CD4-positive, alpha-beta memory T cell (primary cell): ENCODE measurements around the gene MCL1. TPM values are rescaled to one million over a fixed set of nuclear protein-coding genes. Genes with fewer than 3 reads are reported as not detected.
A peak's percentile ranks its signal among the peaks of the same experiment; 100 is the strongest.

Experiments used
- CTCF ChIA-PET: fragments of 350-600 bp; sonication (Branson Sonifier 250); formaldehyde crosslinking; loops from one replicate; lab custom pipeline; 2021; ENCODE audit warnings: inconsistent platforms; ENCODE audit not compliant: partially characterized antibody; lab: Charles Lee
- POLR2A ChIA-PET: fragments of 350-600 bp; sonication (Branson Sonifier 250); formaldehyde crosslinking; loops from one replicate; lab custom pipeline; 2021; ENCODE audit not compliant: partially characterized antibody; lab: Charles Lee
- DNase-seq, 5 donors: peaks; one replicate each; pipeline versions ENCODE4 v3.0.0 to v3.0.0-alpha.2; 2020 to 2022; ENCODE audit warnings: mixed read lengths in 1 of 5
- H3K27ac ChIP-seq: one replicate; pipeline ENCODE4 v1.7.0; 2013; ENCODE audit warnings: low read depth, low read length
- H3K27me3 ChIP-seq: 2 replicates; pipeline ENCODE4 v1.7.0; 2013; ENCODE audit warnings: mild to moderate bottlenecking, low read length, moderate library complexity; ENCODE audit not compliant: insufficient read depth
- H3K36me3 ChIP-seq: 2 replicates; pipeline ENCODE4 v1.7.0; 2013; ENCODE audit warnings: mild to moderate bottlenecking, low read length, moderate library complexity; ENCODE audit not compliant: insufficient read depth
- H3K4me1 ChIP-seq: 2 replicates; pipeline ENCODE4 v1.7.0; 2013; ENCODE audit warnings: mild to moderate bottlenecking, low read length, moderate library complexity; ENCODE audit not compliant: insufficient read depth
- H3K4me3 ChIP-seq, 2 donors: one replicate each; pipeline ENCODE4 v1.7.0; 2013; ENCODE audit warnings: low read length in 2 of 2, mild to moderate bottlenecking in 1 of 2
- H3K9me3 ChIP-seq, 2 donors: one replicate each; pipeline ENCODE4 v1.7.0; 2013; ENCODE audit warnings: low read length in 2 of 2, control low read depth in 1 of 2; ENCODE audit not compliant: control insufficient read depth in 1 of 2
- H3K27ac Mint-ChIP-seq, 7 donors: one replicate each; pipeline ENCODE4 v1.8.0; 2020 to 2021; ENCODE audit warnings: mixed read lengths in 7 of 7, mild to moderate bottlenecking in 6 of 7, inconsistent platforms in 3 of 7, moderate library complexity in 3 of 7
- H3K27me3 Mint-ChIP-seq, 2 donors: one replicate each; pipeline ENCODE4 v1.8.0; 2020 to 2021; ENCODE audit warnings: mixed read lengths in 2 of 2
- H3K36me3 Mint-ChIP-seq, 2 donors: one replicate each; pipeline ENCODE4 v1.8.0; 2020 to 2021; ENCODE audit warnings: mixed read lengths in 2 of 2, inconsistent platforms in 1 of 2, mild to moderate bottlenecking in 1 of 2
- H3K4me1 Mint-ChIP-seq, 4 donors: one replicate each; pipeline ENCODE4 v1.8.0; 2020 to 2021; ENCODE audit warnings: mixed read lengths in 4 of 4, mild to moderate bottlenecking in 1 of 4
- H3K4me3 Mint-ChIP-seq, 8 donors: one replicate each; pipeline ENCODE4 v1.8.0; 2020 to 2021; ENCODE audit warnings: mixed read lengths in 8 of 8, mild to moderate bottlenecking in 7 of 8, moderate library complexity in 6 of 8, inconsistent platforms in 3 of 8
- H3K9me3 Mint-ChIP-seq, 8 donors: one replicate each; pipeline ENCODE4 v1.8.0; 2020 to 2021; ENCODE audit warnings: mixed read lengths in 8 of 8, mild to moderate bottlenecking in 5 of 8, inconsistent platforms in 3 of 8, moderate library complexity in 1 of 8
- intact Hi-C: fragments of 100-400 bp; cut with micrococcal nuclease; formaldehyde crosslinking; loops from one replicate; pipeline ENCODE4 v1.15.1; 2023
- polyA plus RNA-seq, 2 donors: library from polyadenylated mRNA; unstranded; fragments of 300-500 nt; fragmentation: Illumina TruSeq; gene quantifications; one replicate each; pipeline ENCODE4 v1.2.3, GENCODE V29; 2021
- total RNA-seq, 2 experiments: library from RNA; stranded (reverse); gene quantifications; one replicate each; pipeline ENCODE4 v1.2.3, GENCODE V29; 2021

The MCL1 gene
- total and polyA plus RNA-seq, 4 experiments from 2014 or later: 116 to 331 (median 261) TPM

DNA sequence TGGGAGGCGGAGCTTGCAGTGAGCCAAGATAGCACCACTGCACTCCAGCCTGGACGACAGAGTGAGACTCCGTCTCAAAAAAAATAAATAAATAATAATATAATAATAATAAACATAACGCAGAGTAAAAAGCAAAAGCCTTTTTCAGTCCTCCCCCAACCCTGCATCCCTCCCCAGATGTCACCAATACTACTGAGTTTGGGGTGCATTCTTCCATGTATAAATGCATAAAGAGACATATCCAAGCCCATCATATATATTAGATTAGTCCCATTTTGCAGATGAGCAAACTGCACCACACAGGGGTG is 31.1 kb downstream of the MCL1 start:
- POLR2A ChIA-PET: interaction anchor here (0.9 to 2.5 kb wide), 4 partner anchors 12 to 81 kb away, joined by 3 to 11 read pairs (median 4); partner anchors contain the start of gene ENSA
- intact Hi-C loops: no loop called here
- CTCF ChIA-PET: interaction anchor here (0.9 to 1.7 kb wide), 3 partner anchors 11 to 15 kb away, joined by 4 to 9 read pairs (median 4); no protein-coding TSS in a partner anchor
- Mint-ChIP-seq H3K36me3 (no peaks in the 10 kb centered on the region), H3K4me1 (peaks cover 13 to 25% (median 15%) of the 10 kb centered on the region in 4 donors), H3K4me3 (peak overlapping the region; percentile 80 to 85 (median 82)), H3K27me3 (peaks cover 14 to 15% of the 10 kb centered on the region in 2 donors), H3K27ac (peak overlapping the region in 3 of 7 donors; percentile 25 to 61 (median 59)), H3K9me3 (no peaks in the 10 kb centered on the region)
- peak in 1 of 5 donors; percentile 5 for DNase-seq
- Histone ChIP-seq H3K4me1 (peaks cover 23% of the 10 kb centered on the region), H3K27me3 (no peaks in the 10 kb centered on the region), H3K27ac (no peak overlapping the region), H3K4me3 (peak overlapping the region; percentile 33 to 47), H3K9me3 (no peaks in the 10 kb centered on the region), H3K36me3 (no peaks in the 10 kb centered on the region)

DNA sequence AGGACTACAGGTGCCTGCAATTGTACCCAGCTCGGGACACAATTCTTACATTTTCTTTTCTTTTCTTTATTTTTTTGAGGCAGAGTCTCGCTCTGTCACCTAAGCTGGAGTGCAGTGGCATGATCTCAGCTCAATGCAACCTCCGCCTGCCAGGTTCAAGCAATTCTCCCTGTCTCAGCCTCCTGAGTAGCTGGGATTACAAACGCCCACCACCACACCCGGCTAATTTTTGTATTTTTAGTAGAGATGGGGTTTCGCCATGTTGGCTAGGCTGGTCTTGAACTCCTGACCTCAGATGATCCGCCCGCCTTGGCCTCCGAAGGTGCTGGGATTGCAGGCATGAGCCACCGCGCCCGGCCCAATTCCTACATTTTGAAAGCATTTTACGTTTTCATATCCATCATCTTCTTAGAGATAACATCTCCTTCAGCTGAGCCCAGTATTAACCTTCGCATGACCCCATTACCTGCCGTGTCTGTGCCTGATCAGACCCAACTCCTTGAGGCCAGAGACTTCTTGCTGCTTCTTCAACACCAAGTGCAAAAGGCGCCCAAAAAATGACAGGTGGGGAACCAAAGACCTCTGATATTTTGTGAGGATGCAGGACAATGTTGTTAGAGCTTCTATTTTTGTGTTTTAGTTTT is 33.0 kb downstream of the MCL1 start:
- Mint-ChIP-seq H3K27me3 (peaks cover 14 to 18% of the 10 kb centered on the region in 2 donors), H3K27ac (no peak overlapping the region), H3K36me3 (no peaks in the 10 kb centered on the region), H3K4me1 (peaks cover 9 to 11% (median 11%) of the 10 kb centered on the region in 4 donors), H3K4me3 (peak overlapping the region in 1 of 8 donors; percentile 7), H3K9me3 (no peaks in the 10 kb centered on the region)
- ChIA-PET CTCF (no interaction called here), POLR2A (interaction anchor here (0.9 kb wide), 1 partner anchor 14 kb away, joined by 3 read pairs; no protein-coding TSS in a partner anchor)
- no peak for DNase-seq
- Histone ChIP-seq H3K27me3 (no peaks in the 10 kb centered on the region), H3K4me3 (no peak overlapping the region), H3K36me3 (no peaks in the 10 kb centered on the region), H3K9me3 (no peaks in the 10 kb centered on the region), H3K27ac (no peak overlapping the region), H3K4me1 (peaks cover 16% of the 10 kb centered on the region)
- intact Hi-C loops: no loop called here

DNA sequence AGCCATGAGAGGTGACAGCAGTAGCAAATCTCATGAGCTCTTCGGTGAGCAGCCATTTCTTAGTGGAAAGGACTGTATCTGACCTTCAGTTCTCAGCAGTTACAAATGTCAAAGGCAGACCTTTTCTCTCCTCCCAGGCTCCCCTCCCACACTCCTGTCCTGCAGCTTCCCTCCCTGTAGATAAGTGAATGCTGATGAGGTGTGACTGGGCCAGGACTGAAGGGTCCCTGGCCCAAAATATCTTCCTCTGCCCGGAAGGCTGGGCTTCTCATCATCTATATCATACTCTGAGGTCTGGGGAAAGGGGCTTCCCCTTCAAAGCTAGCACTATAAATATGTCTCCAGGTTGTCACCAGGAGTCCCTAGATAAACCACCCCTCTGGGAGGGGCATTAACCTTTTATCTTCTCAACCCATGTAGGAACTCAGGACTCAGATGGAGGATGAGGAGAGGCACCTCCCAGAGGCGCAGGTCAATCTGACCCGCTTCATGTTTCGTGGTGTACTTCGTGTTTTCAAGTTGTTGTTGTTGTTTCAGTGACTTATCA is 33.9 kb downstream of the MCL1 start:
- no peaks in the 10 kb centered on the region for H3K36me3 Mint-ChIP-seq
- CTCF ChIA-PET: interaction anchor here (0.6 kb wide), 1 partner anchor 19 kb away, joined by 3 read pairs; no protein-coding TSS in a partner anchor
- peaks cover 14 to 18% of the 10 kb centered on the region in 2 donors for H3K27me3 Mint-ChIP-seq

DNA sequence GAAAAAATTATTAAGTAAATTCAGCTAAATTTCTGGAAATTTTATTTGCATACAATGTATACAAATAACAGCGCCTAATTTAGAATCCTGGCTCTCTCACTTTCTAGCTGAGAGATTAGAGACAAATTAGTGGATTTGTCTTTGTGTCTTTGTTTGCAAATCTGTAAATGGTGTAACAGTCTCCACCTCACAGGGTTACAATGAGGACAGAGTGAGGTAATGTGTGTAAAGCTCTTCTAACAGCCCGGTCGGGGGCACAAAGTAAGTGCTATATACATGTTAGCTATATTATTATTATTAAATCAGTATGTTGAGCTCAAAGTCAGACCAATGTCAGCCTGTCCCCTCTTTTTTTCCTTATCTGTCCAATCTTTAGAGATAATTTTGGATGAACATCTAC is 35.2 kb downstream of the MCL1 start:
- no peak for DNase-seq
- Histone ChIP-seq H3K36me3 (no peaks in the 10 kb centered on the region), H3K27me3 (no peaks in the 10 kb centered on the region), H3K4me3 (no peak overlapping the region), H3K27ac (no peak overlapping the region), H3K4me1 (peaks cover 5% of the 10 kb centered on the region), H3K9me3 (no peaks in the 10 kb centered on the region)
- Mint-ChIP-seq H3K4me1 (peaks cover 4 to 5% (median 4%) of the 10 kb centered on the region in 4 donors), H3K4me3 (no peak overlapping the region), H3K27me3 (peaks cover 11 to 18% of the 10 kb centered on the region in 2 donors), H3K9me3 (no peaks in the 10 kb centered on the region), H3K27ac (no peak overlapping the region), H3K36me3 (no peaks in the 10 kb centered on the region)
- ChIA-PET POLR2A (no interaction called here), CTCF (no interaction called here)
- intact Hi-C loops: no loop called here

More for the DNA sequence above, 33.9 kb downstream of the MCL1 start:
- Histone ChIP-seq H3K4me1 (peaks cover 7% of the 10 kb centered on the region), H3K27me3 (no peaks in the 10 kb centered on the region), H3K9me3 (no peaks in the 10 kb centered on the region), H3K4me3 (no peak overlapping the region), H3K36me3 (no peaks in the 10 kb centered on the region), H3K27ac (no peak overlapping the region)
- POLR2A ChIA-PET: interaction anchor here (0.9 kb wide), 1 partner anchor 15 kb away, joined by 3 read pairs; no protein-coding TSS in a partner anchor
- intact Hi-C loops: no loop called here
- Mint-ChIP-seq H3K4me3 (no peak overlapping the region), H3K9me3 (no peaks in the 10 kb centered on the region), H3K27ac (peak overlapping the region in 1 of 7 donors; percentile 23), H3K4me1 (peaks cover 4 to 9% (median 6%) of the 10 kb centered on the region in 4 donors)
- no peak for DNase-seq

DNA sequence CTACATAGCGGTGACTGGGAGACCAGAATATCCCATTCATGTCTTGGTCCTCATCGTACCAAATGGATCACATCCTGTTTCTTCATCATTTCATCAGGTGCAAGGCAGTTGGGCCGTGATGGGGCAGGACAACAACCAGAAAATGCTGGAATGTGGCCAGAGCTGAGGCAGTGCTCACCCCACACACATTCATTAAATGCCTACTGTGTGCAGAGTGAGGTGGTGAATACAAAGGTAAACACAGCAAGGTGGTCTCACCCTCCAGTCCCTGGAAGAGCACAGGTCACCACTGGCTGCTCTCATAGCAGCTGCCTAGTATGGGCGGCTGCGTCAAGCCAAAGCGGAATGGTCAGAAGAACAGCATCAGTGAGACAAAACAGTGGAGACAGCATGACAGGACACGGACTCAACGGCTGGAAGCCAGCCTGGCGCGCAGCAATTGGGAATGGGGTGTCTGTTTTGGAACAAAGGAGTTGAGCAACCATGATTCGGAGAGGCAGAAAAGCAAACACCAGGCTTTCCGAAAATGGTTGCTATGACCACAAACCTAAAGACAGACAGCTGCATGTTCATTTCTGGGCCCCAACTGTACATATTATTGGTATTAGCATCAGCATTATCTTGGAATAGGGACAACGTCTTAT is 35.8 kb downstream of the MCL1 start:
- no peak overlapping the region for H3K4me3 ChIP-seq
- peaks cover 3 to 4% (median 3%) of the 10 kb centered on the region in 4 donors for H3K4me1 Mint-ChIP-seq
- no peaks in the 10 kb centered on the region for H3K9me3 ChIP-seq
- POLR2A ChIA-PET: no interaction called here
- no peak overlapping the region for H3K27ac ChIP-seq
- CTCF ChIA-PET: no interaction called here
- H3K4me1 ChIP-seq: peaks cover 4% of the 10 kb centered on the region
- H3K27me3 ChIP-seq: no peaks in the 10 kb centered on the region
- H3K27ac Mint-ChIP-seq: no peak overlapping the region
- no peaks in the 10 kb centered on the region for H3K9me3 Mint-ChIP-seq
- no peak overlapping the region for H3K4me3 Mint-ChIP-seq
- intact Hi-C loops: no loop called here
- DNase-seq: no peak
- H3K36me3 ChIP-seq: no peaks in the 10 kb centered on the region
- H3K27me3 Mint-ChIP-seq: peaks cover 11 to 18% of the 10 kb centered on the region in 2 donors
- no peaks in the 10 kb centered on the region for H3K36me3 Mint-ChIP-seq

DNA sequence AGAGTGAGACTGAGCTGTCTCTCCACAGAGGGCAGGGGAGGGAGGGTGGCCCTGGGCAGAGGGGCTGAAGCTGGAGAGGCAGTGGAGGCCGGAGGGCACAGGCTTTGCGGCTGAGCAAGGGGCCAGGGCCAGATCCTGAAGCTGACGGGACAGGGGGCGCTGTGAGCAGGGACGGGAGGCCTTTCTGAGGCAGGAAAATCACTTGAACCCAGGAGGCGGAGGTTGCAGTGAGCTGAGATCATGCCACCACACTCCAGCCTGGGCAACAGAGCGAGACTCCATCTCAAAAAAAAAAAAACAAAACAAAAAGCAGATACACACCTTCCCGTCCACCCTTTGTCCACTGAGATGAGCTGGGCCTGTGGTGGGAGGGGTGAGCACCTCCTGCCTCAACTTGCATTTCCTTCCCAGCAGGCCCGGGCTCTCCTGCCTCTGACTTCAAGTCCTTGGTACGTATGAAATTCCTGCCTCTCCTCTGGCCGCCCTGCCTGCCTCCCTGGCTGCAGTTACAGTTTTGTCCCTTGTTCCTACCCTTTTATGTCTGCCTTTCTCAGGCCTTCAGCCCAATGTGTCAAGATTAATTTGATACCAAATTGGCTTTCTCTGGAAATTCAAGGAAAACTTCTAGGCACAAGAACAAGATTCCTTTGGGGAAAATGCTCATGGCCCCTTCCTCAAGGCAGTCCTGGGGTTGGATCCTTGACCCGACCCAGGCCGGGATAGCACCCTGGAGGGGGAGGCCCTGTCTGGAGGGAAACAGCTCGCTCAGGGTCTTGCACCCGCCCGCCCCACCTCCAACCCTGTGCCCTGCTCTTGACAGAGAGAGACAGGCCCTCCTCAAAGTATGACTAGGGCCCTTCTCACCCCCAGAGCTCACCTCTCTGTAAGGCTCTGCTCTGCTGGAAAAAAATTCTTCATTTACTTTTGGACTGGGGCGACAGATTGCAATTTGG is 41.4 kb downstream of the MCL1 start:
- intact Hi-C loops: no loop called here
- H3K4me1 ChIP-seq: no peaks in the 10 kb centered on the region
- ChIA-PET CTCF (interaction anchor here (1.0 to 1.4 kb wide), 2 partner anchors 10 to 282 kb away, joined by 3 to 4 read pairs; no protein-coding TSS in a partner anchor), POLR2A (no interaction called here)
- DNase-seq: no peak
- no peak overlapping the region for H3K4me3 Mint-ChIP-seq
- H3K9me3 Mint-ChIP-seq: no peaks in the 10 kb centered on the region
- no peaks in the 10 kb centered on the region for H3K36me3 Mint-ChIP-seq
- no peak overlapping the region for H3K27ac ChIP-seq
- H3K27me3 ChIP-seq: no peaks in the 10 kb centered on the region
- no peaks in the 10 kb centered on the region for H3K9me3 ChIP-seq
- H3K4me3 ChIP-seq: no peak overlapping the region
- no peaks in the 10 kb centered on the region for H3K4me1 Mint-ChIP-seq
- H3K36me3 ChIP-seq: no peaks in the 10 kb centered on the region
- H3K27me3 Mint-ChIP-seq: peaks cover 0 to 6% of the 10 kb centered on the region in 2 donors
- no peak overlapping the region for H3K27ac Mint-ChIP-seq
